Measurements from ENCODE around the gene PRDX1.

Gene PRDX1

DNA sequence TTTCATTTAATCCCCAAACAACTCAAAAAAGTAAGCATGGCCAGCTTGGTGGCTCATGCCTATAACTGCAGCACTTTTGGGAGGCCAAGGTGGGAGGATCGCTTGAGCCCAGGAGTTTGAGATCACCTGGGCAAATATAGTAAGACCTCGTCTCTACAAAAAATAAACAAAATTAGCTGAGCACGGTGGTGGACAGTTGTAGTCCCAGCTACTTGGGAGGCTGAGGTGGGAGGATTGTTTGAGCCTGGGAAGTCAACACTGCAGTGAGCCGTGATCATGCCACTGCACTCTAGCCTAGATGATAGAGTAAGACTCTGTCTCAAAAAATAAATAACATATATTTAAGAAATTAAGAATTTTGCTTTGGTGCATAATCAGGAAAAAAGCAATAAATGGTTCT lies 22.8 kb upstream of the PRDX1 start:
- DNase-seq (ENCODE audit: extremely low spot score), result no peak
- ChIA-PET CTCF (no interaction called here), POLR2A (interaction anchor here (1.7 to 6.6 kb wide), 3 partner anchors 23 to 39 kb away, joined by 3 to 53 read pairs (median 11); partner anchors contain the start of genes NASP and PRDX1)
- TF ChIP-seq ELF4 (IDR thresholded peaks at IDR 0.05) (no peak), FOXK2 (IDR thresholded peaks at IDR 0.05) (no peak), TARDBP (IDR thresholded peaks at IDR 0.05) (no peak), L3MBTL2 (conservative IDR thresholded peaks at IDR 0.05) (no peak), ARNT (IDR thresholded peaks at IDR 0.05) (no peak), FOXM1 (IDR thresholded peaks at IDR 0.05; ENCODE audit: borderline replicate concordance) (no peak), NFRKB (IDR thresholded peaks at IDR 0.05) (no peak), CTBP1 (IDR thresholded peaks at IDR 0.05; ENCODE audit: borderline replicate concordance) (no peak), SP1 (IDR thresholded peaks at IDR 0.05) (no peak), HDGF (IDR thresholded peaks at IDR 0.05; ENCODE audit: borderline replicate concordance) (no peak), SUZ12 (IDR thresholded peaks at IDR 0.05) (no peak), BHLHE40 (IDR thresholded peaks at IDR 0.05; ENCODE audit: borderline replicate concordance) (no peak), FOXA1 (IDR thresholded peaks at IDR 0.05) (no peak), LEF1 (IDR thresholded peaks at IDR 0.05; ENCODE audit: borderline replicate concordance) (no peak), ZNF384 (IDR thresholded peaks at IDR 0.05) (no peak)
- TF ChIP-seq, protein P1, sequence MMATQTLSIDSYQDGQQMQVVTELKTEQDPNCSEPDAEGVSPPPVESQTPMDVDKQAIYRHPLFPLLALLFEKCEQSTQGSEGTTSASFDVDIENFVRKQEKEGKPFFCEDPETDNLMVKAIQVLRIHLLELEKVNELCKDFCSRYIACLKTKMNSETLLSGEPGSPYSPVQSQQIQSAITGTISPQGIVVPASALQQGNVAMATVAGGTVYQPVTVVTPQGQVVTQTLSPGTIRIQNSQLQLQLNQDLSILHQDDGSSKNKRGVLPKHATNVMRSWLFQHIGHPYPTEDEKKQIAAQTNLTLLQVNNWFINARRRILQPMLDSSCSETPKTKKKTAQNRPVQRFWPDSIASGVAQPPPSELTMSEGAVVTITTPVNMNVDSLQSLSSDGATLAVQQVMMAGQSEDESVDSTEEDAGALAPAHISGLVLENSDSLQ (IDR thresholded peaks at IDR 0.05), result no peak

DNA sequence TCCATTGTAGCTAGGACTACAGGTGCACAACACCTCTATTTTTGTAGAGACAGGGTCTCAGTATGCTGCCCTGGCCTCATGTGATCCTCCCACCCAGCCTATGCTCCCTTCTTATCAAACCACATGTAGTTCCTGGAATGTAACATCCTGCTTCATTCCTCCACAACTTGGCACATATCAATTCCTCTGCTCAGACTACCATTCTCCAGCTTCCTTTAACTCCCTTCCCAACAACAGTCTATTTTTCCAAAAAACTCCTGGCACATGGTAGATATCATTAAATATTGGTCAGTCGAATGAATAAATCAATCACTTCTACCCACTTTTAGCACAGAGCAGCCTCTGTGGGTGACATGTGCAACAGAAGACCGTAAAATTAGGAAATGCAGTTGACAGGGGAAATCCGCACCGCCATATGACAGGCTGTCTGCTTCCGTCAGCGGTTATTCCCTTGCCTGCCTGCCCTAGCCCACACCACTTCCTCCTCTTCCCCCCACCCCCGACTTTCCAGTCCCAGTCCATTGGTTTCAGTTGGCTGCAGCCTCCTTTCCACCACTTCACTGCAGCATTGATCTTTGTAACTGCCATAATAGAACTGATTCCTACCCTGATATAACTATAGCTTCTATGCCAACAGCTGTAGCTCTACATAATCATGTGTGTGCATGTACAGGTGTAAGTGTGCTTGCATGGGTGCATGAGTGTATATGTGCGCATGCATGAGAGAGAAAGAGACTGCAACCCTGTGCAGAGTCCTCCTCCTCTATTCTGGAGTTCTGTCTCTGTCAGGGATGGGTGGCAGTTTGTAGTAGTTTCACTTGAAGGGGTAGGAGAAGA lies 22.1 kb upstream of the PRDX1 start:
- ChIA-PET POLR2A (interaction anchor here (1.7 to 6.6 kb wide), 3 partner anchors 22 to 40 kb away, joined by 3 to 53 read pairs (median 11); partner anchors contain the start of genes NASP and PRDX1), CTCF (no interaction called here)
- DNase-seq (ENCODE audit: extremely low spot score), result no peak

DNA sequence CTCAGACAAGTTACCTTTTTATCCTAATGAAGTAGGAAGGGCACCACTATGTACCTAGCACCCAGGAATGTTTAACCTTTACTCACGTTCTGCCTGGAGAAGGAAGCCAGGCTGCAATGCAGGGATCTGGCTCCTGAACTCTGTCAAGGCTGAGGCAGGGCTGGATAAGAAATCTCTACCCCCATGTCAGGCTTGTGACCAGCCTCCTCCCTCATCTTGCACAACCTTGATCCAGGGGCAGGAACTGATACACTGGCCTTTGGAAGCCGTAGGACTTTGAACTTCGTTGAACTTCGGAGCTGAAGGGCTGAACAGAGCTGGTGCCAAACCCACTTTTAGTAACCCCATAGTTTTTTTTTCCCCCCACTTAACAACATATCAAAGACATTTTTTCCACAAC lies 20.9 kb upstream of the PRDX1 start:
- ChIA-PET POLR2A (interaction anchor here (1.2 to 3.2 kb wide), 2 partner anchors 8 to 21 kb away, joined by 8 to 14 read pairs; partner anchors contain the start of genes AKR1A1 and PRDX1), CTCF (interaction anchor here (0.6 kb wide), 1 partner anchor 835 kb away, joined by 4 read pairs; no protein-coding TSS in a partner anchor)
- no peak for DNase-seq (ENCODE audit: extremely low spot score)
- TF ChIP-seq LEF1 (IDR thresholded peaks at IDR 0.05; ENCODE audit: borderline replicate concordance), result no peak
- no peak for TF ChIP-seq ELF4 (IDR thresholded peaks at IDR 0.05)
- TF ChIP-seq SUZ12 (IDR thresholded peaks at IDR 0.05), result no peak
- no peak for TF ChIP-seq TARDBP (IDR thresholded peaks at IDR 0.05)
- TF ChIP-seq SP1 (IDR thresholded peaks at IDR 0.05), result no peak
- TF ChIP-seq FOXK2 (IDR thresholded peaks at IDR 0.05), result no peak
- no peak for TF ChIP-seq CTBP1 (IDR thresholded peaks at IDR 0.05; ENCODE audit: borderline replicate concordance)
- TF ChIP-seq NFRKB (IDR thresholded peaks at IDR 0.05), result no peak
- TF ChIP-seq ZNF384 (IDR thresholded peaks at IDR 0.05), result no peak
- TF ChIP-seq FOXA1 (IDR thresholded peaks at IDR 0.05), result no peak
- no peak for TF ChIP-seq HDGF (IDR thresholded peaks at IDR 0.05; ENCODE audit: borderline replicate concordance)
- TF ChIP-seq BHLHE40 (IDR thresholded peaks at IDR 0.05; ENCODE audit: borderline replicate concordance), result no peak
- no peak for TF ChIP-seq FOXM1 (IDR thresholded peaks at IDR 0.05; ENCODE audit: borderline replicate concordance)
- no peak for TF ChIP-seq ARNT (IDR thresholded peaks at IDR 0.05)
- TF ChIP-seq, protein P1 (IDR thresholded peaks at IDR 0.05), result no peak
- TF ChIP-seq L3MBTL2 (conservative IDR thresholded peaks at IDR 0.05), result no peak

More for the DNA sequence above, 22.1 kb upstream of the PRDX1 start:
- TF ChIP-seq NFRKB (IDR thresholded peaks at IDR 0.05) (no peak), FOXM1 (IDR thresholded peaks at IDR 0.05; ENCODE audit: borderline replicate concordance) (no peak)

DNA sequence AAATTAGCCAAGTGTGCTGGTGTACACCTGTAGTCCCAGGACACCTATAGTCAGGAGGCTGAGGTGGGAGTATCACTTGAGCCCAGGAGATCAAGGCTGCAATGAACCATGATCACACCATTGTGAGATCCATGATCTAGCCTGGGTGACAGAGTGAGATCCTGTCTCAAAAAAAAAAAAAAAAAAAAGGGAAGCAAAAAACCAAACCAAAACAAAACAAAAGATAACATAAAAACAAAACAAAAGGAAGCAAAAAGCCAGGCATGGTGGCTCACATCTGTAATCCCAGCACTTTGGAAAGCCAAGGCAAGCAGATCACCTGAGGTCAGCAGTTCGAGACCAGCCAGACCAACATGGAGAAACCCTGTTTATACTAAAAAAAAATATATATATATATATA lies 19.5 kb upstream of the PRDX1 start:
- no peak for TF ChIP-seq FOXK2 (IDR thresholded peaks at IDR 0.05)
- TF ChIP-seq HDGF (IDR thresholded peaks at IDR 0.05; ENCODE audit: borderline replicate concordance), result no peak
- no peak for TF ChIP-seq ARNT (IDR thresholded peaks at IDR 0.05)
- no peak for TF ChIP-seq CTBP1 (IDR thresholded peaks at IDR 0.05; ENCODE audit: borderline replicate concordance)
- TF ChIP-seq ELF4 (IDR thresholded peaks at IDR 0.05), result no peak
- no peak for TF ChIP-seq SP1 (IDR thresholded peaks at IDR 0.05)
- TF ChIP-seq, protein P1 (IDR thresholded peaks at IDR 0.05), result no peak
- no peak for TF ChIP-seq L3MBTL2 (conservative IDR thresholded peaks at IDR 0.05)
- no peak for TF ChIP-seq LEF1 (IDR thresholded peaks at IDR 0.05; ENCODE audit: borderline replicate concordance)
- TF ChIP-seq SUZ12 (IDR thresholded peaks at IDR 0.05), result no peak
- no peak for TF ChIP-seq FOXM1 (IDR thresholded peaks at IDR 0.05; ENCODE audit: borderline replicate concordance)
- TF ChIP-seq BHLHE40 (IDR thresholded peaks at IDR 0.05; ENCODE audit: borderline replicate concordance), result no peak
- ChIA-PET CTCF (no interaction called here), POLR2A (interaction anchor here (1.2 to 3.2 kb wide), 2 partner anchors 9 to 20 kb away, joined by 8 to 14 read pairs; partner anchors contain the start of genes AKR1A1 and PRDX1)
- DNase-seq (ENCODE audit: extremely low spot score), result no peak

DNA sequence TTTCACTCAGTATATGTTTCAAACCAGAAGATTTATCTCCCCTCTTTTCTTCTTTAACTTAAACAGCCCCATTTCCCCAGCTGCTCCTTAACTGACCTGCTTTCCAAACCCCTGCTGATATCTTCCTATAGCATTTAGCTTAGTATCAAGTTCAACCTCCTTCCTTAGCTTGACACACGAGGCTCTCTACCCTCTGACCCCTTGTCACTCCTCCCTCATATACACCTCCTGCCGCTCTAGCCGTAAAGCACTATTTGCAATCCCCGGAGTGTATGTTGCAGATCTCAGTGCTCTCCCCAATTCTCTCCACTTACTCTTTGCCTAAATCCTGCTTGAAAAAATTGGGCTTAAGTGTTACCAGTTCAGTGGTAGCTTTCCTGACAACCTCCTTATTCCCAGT lies 15.2 kb upstream of the PRDX1 start:
- CTCF ChIA-PET, result interaction anchor here (0.5 kb wide), 1 partner anchor 12 kb away, joined by 3 read pairs; no protein-coding TSS in a partner anchor
- no peak for DNase-seq (ENCODE audit: extremely low spot score)
- TF ChIP-seq L3MBTL2 (conservative IDR thresholded peaks at IDR 0.05) (0 out of 2 replicates have a peak, but pooled peaks have one; percentile 23), ELF4 (IDR thresholded peaks at IDR 0.05) (no peak)
- POLR2A ChIA-PET, result interaction anchor here (1.0 to 5.6 kb wide), 5 partner anchors 9 to 16 kb away, joined by 3 to 45 read pairs (median 5); partner anchors contain the start of genes AKR1A1 and PRDX1

All from HEK293T (cell line).